ENCODE data around the gene IGDCC3. TPM values are rescaled to one million over a fixed set of nuclear protein-coding genes. Genes with fewer than 3 reads are reported as not detected.

Gene IGDCC3
- polyA plus RNA-seq, 2 of the 4 experiments (the other 2 are of a cell fraction) = 0.04 to 0.12 TPM

DNA sequence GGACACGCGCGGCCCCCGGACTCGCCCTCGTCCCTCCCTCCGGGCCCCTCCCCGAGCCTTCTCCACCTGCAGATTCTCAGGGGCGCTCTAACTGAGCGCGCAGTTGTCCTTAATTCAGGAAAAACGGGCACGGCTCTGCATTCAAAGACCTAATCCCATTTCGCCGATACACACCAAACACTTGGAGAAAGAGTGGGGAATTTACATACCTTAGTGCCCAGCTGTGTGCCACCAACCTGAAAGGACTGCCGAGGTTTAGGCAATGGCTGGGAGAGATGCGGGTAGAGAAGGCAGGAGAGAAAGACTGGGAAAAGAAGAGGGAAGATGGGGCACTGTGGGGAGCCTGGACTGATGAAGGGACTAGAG is 21.8 kb downstream of the IGDCC3 start:
- FAIRE-seq (no peak), DNase-seq (ENCODE audit: low read depth in 1 of 2, low spot score in 1 of 2) (no peak), ATAC-seq (no peak; a peak in 2 of 6 replicates)
- TF ChIP-seq, protein P1, sequence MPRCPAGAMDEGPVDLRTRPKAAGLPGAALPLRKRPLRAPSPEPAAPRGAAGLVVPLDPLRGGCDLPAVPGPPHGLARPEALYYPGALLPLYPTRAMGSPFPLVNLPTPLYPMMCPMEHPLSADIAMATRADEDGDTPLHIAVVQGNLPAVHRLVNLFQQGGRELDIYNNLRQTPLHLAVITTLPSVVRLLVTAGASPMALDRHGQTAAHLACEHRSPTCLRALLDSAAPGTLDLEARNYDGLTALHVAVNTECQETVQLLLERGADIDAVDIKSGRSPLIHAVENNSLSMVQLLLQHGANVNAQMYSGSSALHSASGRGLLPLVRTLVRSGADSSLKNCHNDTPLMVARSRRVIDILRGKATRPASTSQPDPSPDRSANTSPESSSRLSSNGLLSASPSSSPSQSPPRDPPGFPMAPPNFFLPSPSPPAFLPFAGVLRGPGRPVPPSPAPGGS (IDR thresholded peaks at IDR 0.05) = no peak
- TF ChIP-seq, protein P2, sequence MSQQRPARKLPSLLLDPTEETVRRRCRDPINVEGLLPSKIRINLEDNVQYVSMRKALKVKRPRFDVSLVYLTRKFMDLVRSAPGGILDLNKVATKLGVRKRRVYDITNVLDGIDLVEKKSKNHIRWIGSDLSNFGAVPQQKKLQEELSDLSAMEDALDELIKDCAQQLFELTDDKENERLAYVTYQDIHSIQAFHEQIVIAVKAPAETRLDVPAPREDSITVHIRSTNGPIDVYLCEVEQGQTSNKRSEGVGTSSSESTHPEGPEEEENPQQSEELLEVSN (IDR thresholded peaks at IDR 0.05; ENCODE audit: borderline replicate concordance, low read depth) = no peak
- TF ChIP-seq HOXB13 (CRISPR knock-in tag; IDR thresholded peaks at IDR 0.05; ENCODE audit: low read depth) (no peak), FOSL2 (IDR thresholded peaks at IDR 0.05) (no peak), FOSL2 (CRISPR knock-in tag; IDR thresholded peaks at IDR 0.05) (no peak), MAFK (IDR thresholded peaks at IDR 0.05; ENCODE audit: partially characterized antibody) (no peak), NFE2L2 (conservative IDR thresholded peaks at IDR 0.05; ENCODE audit: low read length) (no peak), CBX8 (IDR thresholded peaks at IDR 0.05) (no peak), EHF (CRISPR knock-in tag; IDR thresholded peaks at IDR 0.05) (no peak), HOXA7 (CRISPR knock-in tag; IDR thresholded peaks at IDR 0.05) (no peak), HDAC2 (IDR thresholded peaks at IDR 0.05) (no peak), CBX2 (IDR thresholded peaks at IDR 0.05; ENCODE audit: borderline replicate concordance, low read depth) (no peak), GATA3 (IDR thresholded peaks at IDR 0.05; ENCODE audit: borderline replicate concordance) (no peak), ZC3H11A (IDR thresholded peaks at IDR 0.05) (no peak), EHMT2 (IDR thresholded peaks at IDR 0.05; ENCODE audit: low read depth) (no peak), HEYL (CRISPR knock-in tag; IDR thresholded peaks at IDR 0.05) (no peak)
- TF ChIP-seq, protein P3, sequence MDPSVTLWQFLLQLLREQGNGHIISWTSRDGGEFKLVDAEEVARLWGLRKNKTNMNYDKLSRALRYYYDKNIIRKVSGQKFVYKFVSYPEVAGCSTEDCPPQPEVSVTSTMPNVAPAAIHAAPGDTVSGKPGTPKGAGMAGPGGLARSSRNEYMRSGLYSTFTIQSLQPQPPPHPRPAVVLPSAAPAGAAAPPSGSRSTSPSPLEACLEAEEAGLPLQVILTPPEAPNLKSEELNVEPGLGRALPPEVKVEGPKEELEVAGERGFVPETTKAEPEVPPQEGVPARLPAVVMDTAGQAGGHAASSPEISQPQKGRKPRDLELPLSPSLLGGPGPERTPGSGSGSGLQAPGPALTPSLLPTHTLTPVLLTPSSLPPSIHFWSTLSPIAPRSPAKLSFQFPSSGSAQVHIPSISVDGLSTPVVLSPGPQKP (IDR thresholded peaks at IDR 0.05; ENCODE audit: low read depth, low read length) = no peak
- TF ChIP-seq, protein P4, sequence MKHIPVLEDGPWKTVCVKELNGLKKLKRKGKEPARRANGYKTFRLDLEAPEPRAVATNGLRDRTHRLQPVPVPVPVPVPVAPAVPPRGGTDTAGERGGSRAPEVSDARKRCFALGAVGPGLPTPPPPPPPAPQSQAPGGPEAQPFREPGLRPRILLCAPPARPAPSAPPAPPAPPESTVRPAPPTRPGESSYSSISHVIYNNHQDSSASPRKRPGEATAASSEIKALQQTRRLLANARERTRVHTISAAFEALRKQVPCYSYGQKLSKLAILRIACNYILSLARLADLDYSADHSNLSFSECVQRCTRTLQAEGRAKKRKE (CRISPR knock-in tag; IDR thresholded peaks at IDR 0.05; ENCODE audit: low read depth) = no peak
- TF ChIP-seq, protein P5, sequence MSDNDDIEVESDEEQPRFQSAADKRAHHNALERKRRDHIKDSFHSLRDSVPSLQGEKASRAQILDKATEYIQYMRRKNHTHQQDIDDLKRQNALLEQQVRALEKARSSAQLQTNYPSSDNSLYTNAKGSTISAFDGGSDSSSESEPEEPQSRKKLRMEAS (IDR thresholded peaks at IDR 0.05) = no peak
- Histone ChIP-seq H3K9me3 (no peaks in the 10 kb centered on the region), H3K27ac (peak overlapping the region in 1 of 2 experiments; percentile 78; a peak in 3 of 6 replicates), H3K4me3 (peak overlapping the region; percentile 51), H3K4me1 (no peaks in the 10 kb centered on the region), H3K4me2 (peak overlapping the region; percentile 94)
- WGBS (ENCODE audit: missing lambda C conversion rate) = 71% methylated on average over 17 of the region's 17 CpGs
- CTCF ChIA-PET = interaction anchor here (2.5 to 42.0 kb wide), 2 partner anchors 36 to 37 kb away, joined by 12 to 772 read pairs; partner anchors contain the start of gene IGDCC3
- POLR2A ChIA-PET = no interaction called here

DNA sequence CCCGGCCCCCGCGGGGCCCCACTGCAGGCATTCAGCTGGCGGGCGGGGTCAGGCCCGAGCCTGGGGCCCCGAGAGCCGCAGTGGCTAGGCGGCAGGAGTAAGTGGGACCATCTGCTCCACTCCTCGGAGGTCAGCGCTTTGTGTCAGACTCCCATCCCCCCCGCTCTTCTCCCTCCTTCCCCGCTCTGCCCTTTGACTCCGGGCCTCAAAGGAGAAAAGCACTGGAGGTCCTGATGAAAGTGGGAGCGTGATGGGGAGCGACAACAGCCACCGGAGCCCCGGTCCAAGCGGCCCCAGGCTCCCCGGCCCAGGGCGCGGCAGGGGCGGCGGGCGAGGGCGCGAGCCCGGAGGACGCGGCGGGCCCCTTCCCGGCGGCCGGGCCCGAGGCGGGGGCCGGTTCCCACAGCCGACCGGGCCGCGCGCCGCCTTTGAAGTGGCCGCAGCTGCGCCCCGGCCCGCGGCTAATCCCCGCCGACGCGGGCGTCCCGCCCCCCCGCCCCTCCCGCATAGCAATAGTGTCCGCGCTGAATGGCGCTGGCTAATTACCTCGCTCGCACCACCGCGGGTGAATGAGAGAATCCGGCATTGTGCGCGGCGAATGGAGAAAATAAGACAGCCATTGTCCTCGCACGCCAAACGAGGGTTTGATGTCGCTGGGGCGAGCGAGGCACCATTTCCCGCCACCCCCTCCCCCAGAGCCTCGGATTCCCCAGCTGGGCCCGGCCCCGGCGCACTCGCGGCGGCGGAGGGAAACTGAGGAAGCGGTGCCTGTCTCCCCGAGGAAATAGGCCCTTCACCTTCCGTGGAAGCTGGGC is 22.4 kb downstream of the IGDCC3 start:
- WGBS (ENCODE audit: missing lambda C conversion rate) = 25% methylated on average over 61 of the region's 85 CpGs
- ChIA-PET POLR2A (no interaction called here), CTCF (interaction anchor here (0.6 to 42.0 kb wide), 4 partner anchors 37 to 673 kb away, joined by 3 to 772 read pairs (median 8); partner anchors contain the start of gene IGDCC3)
- Histone ChIP-seq H3K9me3 (no peaks in the 10 kb centered on the region), H3K27ac (peak overlapping the region; percentile 26 to 78; a peak in 4 of 6 replicates), H3K4me3 (peak overlapping the region; percentile 51), H3K4me2 (peak overlapping the region; percentile 94), H3K4me1 (no peaks in the 10 kb centered on the region)
- DNase-seq (ENCODE audit: low read depth in 1 of 2, low spot score in 1 of 2) (no peak), ATAC-seq (peak; percentile 37 to 55; a peak in 4 of 6 replicates), FAIRE-seq (no peak)
- TF ChIP-seq NR3C1 (IDR thresholded peaks at IDR 0.05) = no peak
- no peak for TF ChIP-seq KDM5A (IDR thresholded peaks at IDR 0.05)
- TF ChIP-seq CBX2 (IDR thresholded peaks at IDR 0.05; ENCODE audit: borderline replicate concordance, low read depth) = no peak
- no peak for TF ChIP-seq NFE2L2 (conservative IDR thresholded peaks at IDR 0.05; ENCODE audit: low read length)
- no peak for TF ChIP-seq NPAS2 (CRISPR knock-in tag; IDR thresholded peaks at IDR 0.05; ENCODE audit: borderline replicate concordance)
- no peak for TF ChIP-seq EHF (CRISPR knock-in tag; IDR thresholded peaks at IDR 0.05)
- TF ChIP-seq CHD4 (IDR thresholded peaks at IDR 0.05; ENCODE audit: borderline replicate concordance) = no peak
- TF ChIP-seq HOXA7 (CRISPR knock-in tag; IDR thresholded peaks at IDR 0.05) = no peak
- no peak for TF ChIP-seq SMC3 (IDR thresholded peaks at IDR 0.05)
- TF ChIP-seq TP53 (CRISPR knock-in tag; IDR thresholded peaks at IDR 0.05) = no peak
- no peak for TF ChIP-seq HEYL (CRISPR knock-in tag; IDR thresholded peaks at IDR 0.05)
- TF ChIP-seq, protein P6, sequence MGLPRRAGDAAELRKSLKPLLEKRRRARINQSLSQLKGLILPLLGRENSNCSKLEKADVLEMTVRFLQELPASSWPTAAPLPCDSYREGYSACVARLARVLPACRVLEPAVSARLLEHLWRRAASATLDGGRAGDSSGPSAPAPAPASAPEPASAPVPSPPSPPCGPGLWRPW (IDR thresholded peaks at IDR 0.05) = no peak
- TF ChIP-seq, protein P2 (IDR thresholded peaks at IDR 0.05; ENCODE audit: borderline replicate concordance, low read depth) = peak; percentile 66; the same call in 1 of the 2 replicates
- TF ChIP-seq CBX8 (IDR thresholded peaks at IDR 0.05) = no peak
- TF ChIP-seq MAZ (IDR thresholded peaks at IDR 0.05; ENCODE audit: borderline replicate concordance, low read depth, low read length) = no peak
- no peak for TF ChIP-seq TFCP2L1 (CRISPR knock-in tag; IDR thresholded peaks at IDR 0.05)
- TF ChIP-seq, protein P5 (IDR thresholded peaks at IDR 0.05) = 0 out of 2 replicates have a peak, but pooled peaks have one; percentile 26
- TF ChIP-seq, protein P7, sequence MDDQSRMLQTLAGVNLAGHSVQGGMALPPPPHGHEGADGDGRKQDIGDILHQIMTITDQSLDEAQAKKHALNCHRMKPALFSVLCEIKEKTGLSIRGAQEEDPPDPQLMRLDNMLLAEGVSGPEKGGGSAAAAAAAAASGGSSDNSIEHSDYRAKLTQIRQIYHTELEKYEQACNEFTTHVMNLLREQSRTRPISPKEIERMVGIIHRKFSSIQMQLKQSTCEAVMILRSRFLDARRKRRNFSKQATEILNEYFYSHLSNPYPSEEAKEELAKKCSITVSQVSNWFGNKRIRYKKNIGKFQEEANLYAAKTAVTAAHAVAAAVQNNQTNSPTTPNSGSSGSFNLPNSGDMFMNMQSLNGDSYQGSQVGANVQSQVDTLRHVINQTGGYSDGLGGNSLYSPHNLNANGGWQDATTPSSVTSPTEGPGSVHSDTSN (IDR thresholded peaks at IDR 0.05) = no peak

All from A549 (cell line).